SIG-M5 treated with dmso at 0.1 percent for 504 hours (cell line): ENCODE data around the gene FBXO22.
A peak's percentile ranks its signal among the peaks of the same experiment; 100 is the strongest.

Source experiments
- DNase-seq: peaks from one replicate; lab custom pipeline; 2025; ENCODE audit not compliant: unreplicated experiment; lab: John Stamatoyannopoulos, UW

The FBXO22 gene

DNA sequence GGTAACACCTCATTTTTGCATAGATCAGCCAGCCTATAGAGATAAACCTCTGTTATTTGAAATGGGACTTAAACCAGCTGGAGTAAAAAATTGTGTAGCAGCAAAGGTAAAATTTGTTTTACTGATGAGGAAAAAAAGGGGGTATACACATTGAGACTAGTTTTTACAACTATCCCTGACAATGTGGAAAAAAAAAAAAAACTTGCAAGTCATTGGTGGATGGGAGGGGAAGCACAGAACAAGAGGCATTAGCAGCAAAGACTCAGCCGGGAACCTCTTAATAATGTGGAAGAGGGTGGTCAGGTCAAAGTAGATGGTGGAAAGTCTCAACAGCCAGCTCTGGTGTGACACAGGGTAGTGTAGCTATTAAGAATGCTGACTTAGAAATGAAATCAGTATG, 14.5 kb downstream of the FBXO22 start:
- DNase-seq: no peak

DNA sequence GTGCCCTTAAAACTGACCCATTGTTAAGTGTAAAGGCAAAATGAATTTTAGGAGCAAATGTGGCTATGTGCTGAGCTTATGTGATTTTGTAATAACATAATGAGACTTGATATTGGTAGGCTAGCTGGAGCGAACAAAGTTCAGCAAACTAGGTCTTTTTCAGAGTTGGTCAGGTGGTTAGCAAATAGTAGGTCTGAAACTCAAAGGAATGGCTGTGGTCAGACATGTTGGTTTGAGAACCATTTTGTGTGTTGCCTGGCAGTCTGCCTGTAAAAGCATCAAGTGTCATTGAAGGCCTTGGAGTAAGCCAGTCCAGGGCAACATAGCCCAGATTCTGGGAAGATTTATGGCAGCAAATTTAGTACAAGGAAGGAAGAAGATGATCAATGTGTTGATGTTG, 16.4 kb downstream of the FBXO22 start:
- no peak for DNase-seq

- DNase-seq: peak; percentile 29
These were observed 18.3 kb downstream of the FBXO22 start for GRCh38 chr15:75921732-75922703.

GRCh38 chr15:75923756-75924155, 20.1 kb downstream of the FBXO22 start:
- no peak for DNase-seq

- no peak for DNase-seq
These were observed 20.9 kb downstream of the FBXO22 start for GRCh38 chr15:75924576-75924975.

GRCh38 chr15:75925440-75925839, 21.8 kb downstream of the FBXO22 start:
- DNase-seq: peak; percentile 4

DNA sequence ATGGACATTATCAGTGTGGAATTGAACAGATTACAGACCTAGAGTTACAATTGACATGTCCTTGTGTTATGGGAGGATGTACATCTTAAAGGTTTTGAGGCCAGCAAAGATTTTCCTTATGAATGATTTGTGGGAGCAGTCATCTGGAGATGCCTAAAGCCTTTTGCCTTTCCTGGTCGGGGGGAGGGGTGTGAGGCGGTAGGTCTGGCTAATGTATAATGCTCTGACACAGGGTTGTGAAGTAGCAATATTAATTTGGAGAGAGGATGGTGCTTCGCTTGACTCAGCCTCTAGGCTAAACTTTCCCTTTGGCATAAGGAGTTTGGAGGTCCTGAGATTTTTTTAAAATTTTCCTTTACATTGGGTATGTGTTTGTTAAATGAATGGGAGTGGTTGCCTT, 23.3 kb downstream of the FBXO22 start:
- DNase-seq: no peak

GRCh38 chr15:75927601-75928000, 23.9 kb downstream of the FBXO22 start:
- no peak for DNase-seq

- peak; percentile 37 for DNase-seq
These were observed 25.3 kb downstream of the FBXO22 start for GRCh38 chr15:75928680-75929608.

DNA sequence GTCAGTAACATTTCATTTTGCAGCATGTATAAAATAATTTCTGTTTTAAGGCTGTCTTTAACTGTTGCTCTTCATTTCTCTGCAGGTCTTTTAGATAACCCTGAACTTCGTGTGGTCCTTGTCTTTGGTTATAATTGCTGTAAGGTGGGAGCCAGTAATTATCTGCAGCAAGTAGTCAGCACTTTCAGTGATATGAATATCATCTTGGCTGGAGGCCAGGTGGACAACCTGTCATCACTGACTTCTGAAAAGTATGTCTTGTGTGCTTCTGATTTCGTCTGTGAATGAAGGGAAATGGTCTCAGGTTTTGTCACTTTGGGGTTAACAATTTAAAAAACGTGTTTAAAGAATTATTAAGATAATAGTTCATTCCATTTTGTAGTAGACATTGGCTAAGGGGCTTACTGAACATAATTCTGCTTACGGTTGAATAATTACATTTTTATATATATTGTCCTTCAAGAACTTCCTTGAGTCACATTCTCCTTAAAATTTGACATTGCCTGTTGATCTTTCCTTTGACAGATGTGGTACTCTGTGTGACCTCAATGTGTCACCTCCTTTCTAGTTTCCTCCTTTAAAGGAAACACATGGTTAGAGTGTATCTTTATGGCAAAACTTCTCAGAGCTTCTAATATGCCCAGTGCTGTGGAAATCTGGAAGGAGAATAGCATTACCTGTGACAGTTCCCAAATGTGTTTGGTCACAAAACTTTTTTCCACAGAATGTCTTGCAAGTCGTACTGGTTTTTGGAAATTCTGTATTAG, 26.3 kb downstream of the FBXO22 start:
- no peak for DNase-seq

GRCh38 chr15:75930866-75931265, 27.2 kb downstream of the FBXO22 start:
- DNase-seq: no peak

DNA sequence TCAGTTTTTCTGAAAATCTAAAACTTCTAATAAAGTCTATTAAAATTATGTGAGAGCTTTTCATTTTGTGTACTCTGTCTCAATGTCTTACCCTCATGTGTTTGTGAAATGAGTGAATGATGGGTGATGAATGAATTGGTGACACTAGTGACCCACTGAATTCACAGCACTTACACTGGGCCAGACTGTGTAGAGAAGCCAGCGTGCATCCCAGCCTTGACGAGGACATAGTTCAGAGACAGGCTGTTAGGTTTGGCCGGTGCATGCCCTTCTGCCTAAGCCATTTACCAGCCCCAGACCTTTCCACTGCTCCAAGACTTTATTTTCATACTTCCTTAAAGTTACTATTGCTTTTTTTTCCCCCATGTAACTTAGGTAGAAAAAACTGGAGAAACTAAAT, 38.8 kb downstream of the FBXO22 start:
- no peak for DNase-seq

- DNase-seq: no peak
These were observed 39.6 kb downstream of the FBXO22 start for GRCh38 chr15:75943246-75943645.

- no peak for DNase-seq
These were observed 40.1 kb downstream of the FBXO22 start for GRCh38 chr15:75943713-75944215.

DNA sequence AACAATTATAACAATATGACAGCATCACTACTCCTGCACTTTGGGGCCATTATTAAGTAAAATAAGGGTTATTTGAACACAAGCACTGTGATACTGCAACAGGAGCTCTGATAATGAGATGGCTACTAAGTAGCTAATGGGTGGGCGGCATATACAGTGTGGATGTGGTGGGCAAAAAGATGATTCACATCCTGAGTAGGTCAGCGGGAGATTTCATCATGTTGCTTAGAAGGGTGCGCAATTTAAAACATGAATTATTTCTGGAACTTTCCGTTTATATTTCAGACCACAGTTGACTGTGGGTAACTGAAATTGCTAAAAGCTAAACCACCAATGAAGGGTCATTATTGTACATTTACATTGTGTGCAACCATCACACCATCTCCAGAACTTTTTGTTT, 42.3 kb downstream of the FBXO22 start:
- peak; percentile 83 for DNase-seq

GRCh38 chr15:75947092-75947491, 43.4 kb downstream of the FBXO22 start:
- no peak for DNase-seq

DNA sequence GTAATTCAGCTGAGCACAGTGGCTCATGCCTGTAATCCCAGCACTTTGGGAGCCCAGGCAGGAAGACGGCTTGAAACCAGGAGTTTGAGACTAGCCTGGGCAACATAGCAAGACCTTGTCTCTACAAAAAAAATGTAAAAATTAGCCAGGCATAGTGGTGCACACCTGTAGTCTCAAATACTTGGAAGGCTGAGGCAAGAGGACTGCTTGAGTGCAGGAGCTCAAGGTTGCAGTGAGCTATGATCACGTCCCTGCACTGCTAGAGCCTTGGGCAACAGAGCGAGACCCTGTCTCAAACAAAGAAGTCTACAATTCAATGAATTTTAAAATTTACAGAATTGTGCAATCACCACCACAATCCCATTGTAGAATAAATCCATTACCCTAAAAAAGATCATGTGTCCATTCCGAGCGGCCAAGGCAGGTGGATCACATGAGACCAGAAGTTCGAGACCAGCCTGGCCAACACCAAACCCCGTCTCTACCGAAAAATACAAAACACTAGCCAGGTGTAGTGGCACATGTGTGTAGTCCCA, 45.2 kb downstream of the FBXO22 start:
- no peak for DNase-seq

GRCh38 chr15:75952525-75952924, 48.8 kb downstream of the FBXO22 start:
- no peak for DNase-seq

DNA sequence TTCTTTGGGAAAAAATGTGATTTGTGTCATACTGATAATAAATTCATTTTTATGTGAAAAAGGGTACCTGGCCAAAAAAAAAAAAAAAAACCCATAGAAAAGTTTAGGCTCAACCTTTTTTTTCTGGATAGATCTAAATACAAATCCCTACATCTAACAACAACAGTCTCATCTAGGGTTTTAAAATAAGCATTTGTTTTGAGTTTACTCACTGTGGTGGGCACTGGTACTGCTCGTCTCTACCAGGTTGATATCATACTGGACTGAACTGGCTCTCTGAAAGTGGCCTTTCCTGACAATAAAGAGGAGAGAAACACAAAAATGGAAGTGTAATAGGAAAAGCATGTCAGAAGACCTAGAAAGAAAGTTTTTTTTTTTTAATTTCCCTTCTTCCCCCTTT, 52.0 kb downstream of the FBXO22 start:
- no peak for DNase-seq

DNA sequence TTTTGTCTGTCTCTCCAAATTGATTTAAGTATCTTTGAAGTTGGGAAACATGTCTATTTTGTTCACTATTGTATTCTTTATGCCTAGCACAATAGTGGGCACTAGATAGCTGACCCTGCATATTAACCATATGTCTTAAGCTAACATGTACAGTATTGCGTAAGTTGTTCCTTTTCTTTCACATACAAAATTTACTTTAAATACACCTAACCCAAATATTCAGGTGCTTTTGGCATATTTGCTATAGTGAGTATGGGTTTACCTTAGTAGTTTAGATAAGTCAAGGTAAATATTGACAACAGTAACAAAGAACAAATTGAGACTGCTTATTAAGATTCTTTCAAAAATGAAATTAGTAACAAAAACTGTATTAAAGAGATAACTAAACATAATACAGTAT, 57.7 kb downstream of the FBXO22 start:
- no peak for DNase-seq

DNA sequence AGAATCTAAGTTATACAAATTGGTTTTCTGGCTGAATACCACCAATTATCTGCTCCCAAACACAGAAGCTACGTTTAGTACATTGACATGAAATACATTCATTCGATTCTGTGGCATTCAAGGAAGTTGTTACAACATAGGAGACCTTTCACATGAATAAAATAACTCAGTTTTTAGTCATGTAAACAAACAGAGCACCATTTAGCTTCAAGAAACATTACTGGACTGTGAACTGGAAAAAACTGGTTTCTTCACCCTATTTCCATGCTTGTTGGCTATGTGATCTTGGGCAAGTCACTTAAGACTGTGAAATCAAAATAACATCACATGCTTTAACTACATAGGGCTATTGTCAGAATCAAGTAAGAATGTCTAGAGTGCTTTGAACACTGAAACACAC, 62.4 kb downstream of the FBXO22 start:
- DNase-seq: no peak
